ENCODE results near the gene TEF.
"Not testable (repeated sequence)": the region's sequence is repeated elsewhere in the genome, so short reads cannot be mapped to it uniquely, and the experiment has no call there.

The TEF gene

GRCh38 chr22:41429232-41429950 lies 47.6 kb downstream of the TEF start:
- peak; percentile 80 for DNase-seq

GRCh38 chr22:41429951-41430332 lies 48.2 kb downstream of the TEF start:
- DNase-seq = no peak

- DNase-seq = no peak
Observed at GRCh38 chr22:41431656-41432055, 49.9 kb downstream of the TEF start.

DNA sequence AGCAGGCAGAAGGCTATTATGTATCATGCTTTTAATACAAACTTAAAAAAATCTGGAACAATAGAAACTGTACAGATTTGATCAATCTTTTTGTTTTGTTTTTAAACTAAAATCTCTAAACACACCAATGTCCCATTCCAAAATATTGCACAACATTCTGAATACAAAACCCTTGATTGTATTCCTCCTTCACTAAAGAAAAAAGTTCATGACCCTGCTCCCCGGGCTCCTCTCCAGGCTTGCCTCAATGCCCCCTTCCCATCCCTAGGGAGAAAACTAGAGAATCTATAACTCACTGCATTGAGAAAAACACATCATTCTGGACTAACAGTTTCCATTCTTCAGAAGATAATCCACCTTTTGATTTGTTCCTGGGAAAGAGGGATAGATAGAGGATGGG lies 51.7 kb downstream of the TEF start:
- DNase-seq = not testable (repeated sequence)

- DNase-seq = not testable (repeated sequence)
Observed at GRCh38 chr22:41434361-41435003, 52.7 kb downstream of the TEF start.

GRCh38 chr22:41435560-41435959 lies 53.8 kb downstream of the TEF start:
- no peak for DNase-seq

- no peak for DNase-seq
Observed at GRCh38 chr22:41436322-41437113, 54.8 kb downstream of the TEF start.

DNA sequence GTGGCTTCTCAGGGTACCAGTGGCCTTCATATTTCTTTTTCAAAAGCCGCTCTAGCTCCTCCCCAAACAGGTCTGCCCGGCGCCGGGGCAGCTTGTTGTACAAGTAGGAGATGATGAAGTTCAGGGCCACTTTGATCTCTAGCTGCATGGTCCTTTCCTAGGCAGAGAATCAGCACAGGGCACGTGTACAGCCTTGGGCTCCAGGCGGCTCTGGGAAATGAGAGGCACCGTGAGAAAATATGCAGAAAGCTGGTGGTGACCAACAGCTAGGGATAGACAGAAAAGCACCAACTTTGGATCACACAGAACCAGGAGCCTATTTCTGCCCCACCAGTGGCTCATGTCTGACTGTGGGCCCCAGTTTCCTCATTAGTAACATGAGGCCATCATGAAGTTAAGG lies 55.5 kb downstream of the TEF start:
- no peak for DNase-seq

DNA sequence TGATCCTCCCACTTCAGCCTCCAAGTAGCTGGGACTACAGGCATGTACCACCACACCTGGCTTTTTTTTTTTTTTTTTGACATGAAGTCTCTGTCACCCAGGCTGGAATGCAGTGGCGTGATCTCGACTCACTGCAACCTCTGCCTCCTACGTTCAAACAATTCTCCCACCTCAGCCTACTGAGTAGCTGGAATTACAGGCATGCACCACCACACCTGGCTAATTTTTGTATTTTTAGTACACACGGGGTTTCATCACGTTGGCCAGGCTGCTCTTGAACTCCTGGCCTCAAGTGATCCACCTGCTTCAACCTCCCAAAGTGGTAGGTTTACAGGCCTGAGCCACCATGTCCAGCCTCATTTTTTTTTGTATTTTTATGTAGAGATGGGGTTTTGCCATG lies 58.8 kb downstream of the TEF start:
- DNase-seq = not testable (repeated sequence)

DNA sequence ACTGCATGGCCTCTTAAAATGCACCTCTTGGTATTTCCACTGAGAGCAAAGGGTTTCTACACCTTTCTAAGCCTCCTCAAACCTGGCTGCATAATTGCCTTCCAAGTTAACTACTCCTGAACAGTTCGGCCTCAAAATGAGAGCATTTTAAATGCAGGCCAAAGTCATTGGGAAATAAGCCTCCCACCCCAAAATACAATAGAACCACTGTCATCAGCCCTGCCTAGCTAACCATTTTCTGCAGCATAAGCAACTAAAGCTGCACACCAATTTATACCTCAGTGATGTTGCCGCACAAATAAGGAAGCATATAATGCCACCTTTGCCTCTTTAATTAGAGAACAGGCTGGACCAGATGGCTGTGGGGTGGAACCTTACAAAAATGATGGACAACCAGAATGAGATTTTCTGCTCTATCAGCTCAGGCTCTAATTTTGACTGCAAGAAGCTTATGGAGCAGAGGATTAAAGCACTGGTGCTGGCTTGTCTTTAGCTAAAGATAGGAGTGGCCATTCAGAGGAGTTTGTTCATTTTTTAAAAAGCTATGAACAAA lies 60.6 kb downstream of the TEF start:
- no peak for DNase-seq

GRCh38 chr22:41444360-41445128 lies 62.8 kb downstream of the TEF start:
- peak; percentile 99 for DNase-seq

DNA sequence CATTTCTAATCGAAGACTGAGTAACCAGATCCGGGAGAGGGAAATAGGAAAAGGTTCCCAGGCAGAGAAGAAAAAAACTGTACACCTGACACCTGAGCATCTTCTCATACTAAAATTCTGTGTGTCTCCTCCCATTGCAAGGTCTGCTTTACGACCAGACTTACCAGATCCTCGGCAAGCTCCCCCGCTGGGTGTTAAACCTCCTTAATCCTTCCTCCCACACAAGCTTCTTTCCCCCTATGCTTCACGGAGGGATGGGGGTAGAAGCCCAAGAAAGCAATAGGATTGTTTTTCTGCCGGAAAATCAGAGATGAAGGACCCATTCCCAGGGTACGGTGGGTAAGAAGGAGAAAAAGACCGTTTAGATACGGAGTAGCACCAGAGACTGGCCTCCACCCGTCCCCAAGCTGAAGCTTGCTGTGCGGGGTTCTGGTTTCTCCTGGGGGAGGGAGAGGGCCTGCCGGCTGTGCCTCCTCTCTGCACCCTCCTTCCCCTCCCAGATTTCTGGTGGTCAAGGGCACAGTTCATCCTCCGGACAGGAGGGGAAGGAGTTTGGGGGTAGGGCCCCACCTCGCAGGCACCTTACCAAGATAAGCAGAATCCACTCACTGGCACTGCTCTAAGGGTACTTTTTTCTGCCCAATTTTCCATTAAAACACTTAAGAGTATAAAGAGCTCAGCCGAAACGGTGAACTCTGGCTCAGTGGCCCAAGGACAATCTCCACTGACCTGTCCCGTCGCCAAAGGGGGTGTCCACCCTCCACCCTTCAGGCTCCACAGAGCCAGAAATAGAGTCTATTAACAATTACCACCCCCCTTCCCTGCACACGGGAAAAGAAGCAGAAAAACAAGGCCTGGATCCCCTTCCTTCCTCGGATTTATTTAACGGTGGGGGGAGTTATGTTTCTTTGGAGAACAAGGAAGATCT lies 63.7 kb downstream of the TEF start:
- DNase-seq = no peak

DNA sequence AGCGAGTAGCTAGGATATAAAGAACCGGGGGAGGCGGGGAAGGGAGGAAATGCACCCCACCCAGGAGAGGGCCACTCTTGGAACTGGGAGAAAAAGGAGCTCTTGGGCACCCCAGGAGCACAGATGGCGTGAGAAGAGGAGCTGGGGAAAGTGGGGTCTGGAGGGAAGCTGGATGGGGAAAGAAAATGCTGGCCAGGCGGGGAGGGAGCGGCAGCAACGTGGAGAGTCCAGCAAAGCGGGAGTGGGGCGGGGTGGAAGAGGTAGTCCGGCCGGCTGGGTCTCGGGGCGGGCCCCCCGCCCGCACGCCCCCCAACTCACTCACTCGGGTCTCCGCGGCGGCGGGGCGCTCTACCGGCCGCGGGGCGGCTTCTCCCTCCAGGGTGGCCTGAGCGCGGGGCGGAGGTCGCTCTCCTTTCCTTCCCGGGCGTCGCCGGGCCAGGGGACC lies 64.3 kb downstream of the TEF start:
- DNase-seq = no peak

GRCh38 chr22:41446639-41447434 lies 65.1 kb downstream of the TEF start, which contains the start of gene TOB2:
Gene TOB2, minus strand, starts transcription at chr22:41446801. Its CDS starts 9,456 bp downstream, at chr22:41437345.
- peak; percentile 97 for DNase-seq

- DNase-seq = peak; percentile 89
Observed at GRCh38 chr22:41447435-41448188, 65.9 kb downstream of the TEF start.

DNA sequence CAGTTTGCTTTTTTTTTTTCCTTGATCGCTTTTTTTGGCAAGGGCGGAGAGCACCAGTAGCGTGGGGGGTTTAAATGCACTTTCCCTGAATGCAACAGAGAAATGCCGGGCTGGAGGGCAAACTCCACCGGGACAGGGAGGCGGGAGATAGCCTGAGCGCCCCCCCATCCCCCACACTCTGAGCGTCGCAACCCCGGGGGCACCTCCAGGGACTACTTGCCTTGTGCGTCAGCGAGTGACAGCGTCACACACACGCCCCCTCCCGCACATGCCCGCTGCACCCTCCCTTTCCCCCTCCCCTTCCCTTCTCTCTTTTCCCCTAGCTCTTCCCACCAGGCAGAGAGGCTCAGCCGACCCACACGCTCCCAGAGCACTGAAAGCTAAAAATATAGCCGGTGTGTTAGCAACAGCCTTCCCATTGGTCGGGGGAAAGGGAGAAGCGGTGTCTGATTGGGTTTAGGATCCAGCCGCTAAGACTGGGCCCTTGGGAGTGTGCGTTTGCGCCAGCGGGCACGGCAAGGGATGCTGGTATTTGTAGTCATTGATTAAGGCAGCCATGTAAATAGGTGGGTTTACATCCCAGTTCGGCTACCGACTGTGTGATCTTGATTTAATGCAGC lies 66.6 kb downstream of the TEF start:
- DNase-seq = peak; percentile 99

Measured in islet precursor cell (in vitro differentiated cells).